ENCODE measurements around the gene KSR1.

KSR1 gene

DNA sequence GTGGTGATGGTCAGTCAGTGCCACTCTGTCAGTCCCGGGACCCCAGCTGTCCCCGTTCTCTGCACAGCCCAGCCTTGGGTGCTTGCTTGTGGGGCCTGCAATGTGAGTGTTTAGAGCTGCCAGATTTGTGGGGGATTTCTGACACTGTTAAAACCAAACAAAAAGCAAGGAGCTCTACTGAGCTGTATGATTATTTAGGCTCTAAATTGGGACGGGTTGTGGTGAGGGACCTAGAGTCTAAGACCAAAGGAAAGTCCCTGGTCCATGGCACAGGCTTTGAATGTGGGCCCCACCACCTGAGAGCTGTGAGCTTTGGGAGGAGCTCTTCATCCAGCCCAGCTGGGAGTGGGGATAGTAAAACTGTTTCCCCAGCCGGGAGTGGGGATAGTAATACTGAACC lies 63.3 kb downstream of the KSR1 start:
- DNase-seq = no peak

DNA sequence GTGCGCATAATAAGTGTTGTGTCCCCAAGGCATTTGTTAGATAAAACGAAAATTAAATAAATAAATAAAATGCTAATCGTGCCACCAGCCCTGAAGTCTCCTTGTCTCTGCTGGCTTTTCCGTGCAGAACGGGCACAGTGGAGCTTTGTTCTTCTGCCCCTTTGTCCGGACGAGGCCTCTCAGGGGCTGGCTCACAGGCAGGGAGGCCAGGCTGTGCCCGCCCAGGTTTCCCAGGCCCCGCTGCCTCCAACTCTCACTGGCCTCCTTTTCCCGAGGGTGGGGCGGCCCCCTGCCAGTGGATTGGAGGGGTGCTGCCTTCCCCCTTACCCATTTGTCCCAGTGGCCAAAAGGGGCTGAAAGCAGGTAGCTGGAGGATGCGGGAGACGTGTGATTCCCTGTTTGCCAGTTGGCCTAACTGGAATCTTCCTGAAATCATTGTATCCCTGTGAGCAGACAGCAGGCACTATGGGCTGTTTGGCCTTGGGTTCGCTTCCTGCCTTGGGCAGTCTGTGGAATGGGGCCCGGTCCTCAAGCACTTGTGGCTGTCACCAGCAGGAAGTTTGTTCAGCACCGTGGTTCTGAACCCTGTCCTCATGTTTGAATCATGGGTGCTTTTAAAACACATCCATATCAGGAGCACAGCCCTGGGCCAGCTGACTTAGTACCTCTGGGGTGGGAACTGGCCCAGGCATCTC lies 64.4 kb downstream of the KSR1 start:
- DNase-seq = no peak

DNA sequence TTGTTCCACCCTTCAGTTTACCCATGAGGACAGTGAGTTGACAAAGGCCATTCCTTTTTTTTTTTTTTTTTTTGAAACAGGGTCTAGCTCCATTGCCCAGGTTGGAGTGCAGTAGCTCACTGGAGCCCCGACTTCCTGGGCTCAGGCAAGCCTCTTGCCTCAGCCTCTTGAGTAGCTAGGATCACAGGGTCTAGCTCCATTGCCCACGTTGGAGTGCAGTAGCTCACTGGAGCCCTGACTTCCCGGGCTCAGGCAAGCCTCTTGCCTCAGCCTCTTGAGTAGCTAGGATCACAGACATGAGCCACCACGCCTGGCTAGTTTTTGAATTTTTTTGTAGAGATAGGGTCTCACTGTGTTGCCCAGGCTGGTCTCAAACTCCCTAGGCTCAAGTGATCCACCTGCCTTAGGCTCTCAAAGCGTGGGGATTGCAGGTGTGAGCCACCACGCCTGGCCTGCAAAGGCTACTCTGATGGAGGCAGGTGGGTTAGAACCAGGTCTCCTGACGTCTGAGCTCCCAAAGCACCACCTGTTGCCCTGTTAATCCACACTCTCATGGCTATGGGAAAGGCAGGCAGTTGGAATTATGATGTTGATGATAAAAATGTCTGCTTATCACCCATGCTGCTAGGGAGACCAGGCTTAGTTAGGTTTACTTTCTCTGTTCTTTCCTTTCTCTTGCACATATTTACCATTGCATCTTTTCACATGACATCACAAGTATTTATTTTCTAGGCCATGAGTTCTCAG lies 65.2 kb downstream of the KSR1 start:
- DNase-seq = no peak

DNA sequence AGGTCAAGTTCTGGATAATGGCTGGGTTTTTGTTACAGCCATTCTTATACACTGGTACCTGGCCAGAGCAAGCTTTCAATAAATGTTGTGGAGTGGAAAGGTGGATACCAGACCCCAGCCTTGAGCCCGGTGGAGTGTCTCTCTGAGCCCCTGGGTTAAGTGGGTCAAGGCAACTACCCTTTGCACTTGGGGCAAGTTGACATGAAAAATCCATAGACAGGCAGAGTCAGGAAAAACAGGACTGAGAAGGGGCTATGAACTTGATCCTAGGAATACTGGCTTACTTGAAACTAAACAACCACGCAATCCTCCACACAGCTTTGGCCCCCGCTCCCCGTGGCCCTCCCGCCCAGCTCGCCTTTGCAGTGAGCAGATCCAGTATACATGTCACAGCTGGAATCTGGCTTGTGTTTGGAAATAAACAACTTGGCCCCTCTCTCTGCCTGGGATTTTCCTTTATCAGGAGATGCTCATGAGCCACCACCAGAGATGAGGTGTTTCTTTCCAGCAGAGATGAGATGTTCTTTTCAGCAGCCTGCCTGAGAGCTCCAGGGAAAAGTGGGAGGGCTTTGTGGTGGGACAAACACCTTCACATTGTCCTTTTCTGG lies 65.9 kb downstream of the KSR1 start:
- DNase-seq = no peak

DNA sequence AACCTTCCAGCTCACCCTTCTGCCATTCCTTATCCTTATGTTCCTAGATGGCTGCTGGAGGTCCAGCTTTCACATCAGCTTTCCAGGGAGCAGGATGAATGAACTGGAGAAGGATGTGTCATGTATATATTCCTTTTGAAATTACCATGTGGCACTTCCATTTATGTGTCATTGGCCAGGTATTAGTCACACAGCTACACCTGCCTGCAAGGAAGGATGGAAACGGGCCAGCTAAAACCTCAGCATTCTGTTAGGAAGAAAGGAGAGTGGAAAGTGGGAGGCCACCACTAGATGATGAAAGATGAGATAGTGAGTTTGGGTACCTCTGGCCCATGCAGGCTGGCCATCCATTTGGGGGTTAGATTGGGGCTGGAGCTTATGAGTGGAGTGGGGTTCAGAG lies 67.5 kb downstream of the KSR1 start:
- no peak for DNase-seq

DNA sequence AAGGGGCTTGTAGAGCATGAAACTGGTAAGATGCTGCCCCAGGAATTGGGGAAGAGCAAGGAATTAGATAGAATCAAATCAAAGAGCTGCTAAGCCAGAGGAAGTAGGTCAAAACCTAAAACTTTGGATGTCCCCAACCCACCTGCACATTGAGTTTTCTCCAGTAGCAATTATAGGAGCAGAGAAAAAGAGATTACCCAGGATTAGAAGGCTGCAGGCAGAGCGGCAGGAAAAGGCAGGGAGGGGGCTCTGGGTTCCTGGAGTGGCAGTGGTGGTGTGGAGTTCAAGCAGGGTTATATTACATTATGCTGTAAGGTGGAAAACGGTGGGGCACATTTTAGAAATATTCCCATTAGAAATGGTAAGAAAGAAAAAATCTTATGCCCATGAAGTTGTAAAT lies 68.3 kb downstream of the KSR1 start:
- DNase-seq = no peak

DNA sequence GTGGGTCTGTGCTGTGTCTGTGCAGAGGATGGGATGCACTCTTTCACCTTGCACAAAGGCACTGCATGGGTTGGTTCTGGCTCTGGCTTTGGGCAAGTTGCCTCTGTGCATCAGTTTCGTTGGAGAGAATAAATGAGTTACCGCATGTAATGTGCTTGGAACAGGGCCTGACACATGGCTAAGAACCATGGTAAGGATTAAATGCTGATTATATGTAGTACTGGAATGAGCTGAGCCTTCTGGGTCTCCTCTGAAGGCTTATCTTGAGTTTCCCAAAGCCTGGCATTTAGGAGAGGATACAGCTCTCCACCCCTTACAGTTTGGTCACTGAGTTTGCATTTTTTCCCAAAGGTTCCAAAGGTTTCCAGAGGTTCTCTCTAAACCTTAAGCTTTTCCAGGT lies 69.1 kb downstream of the KSR1 start:
- no peak for DNase-seq

DNA sequence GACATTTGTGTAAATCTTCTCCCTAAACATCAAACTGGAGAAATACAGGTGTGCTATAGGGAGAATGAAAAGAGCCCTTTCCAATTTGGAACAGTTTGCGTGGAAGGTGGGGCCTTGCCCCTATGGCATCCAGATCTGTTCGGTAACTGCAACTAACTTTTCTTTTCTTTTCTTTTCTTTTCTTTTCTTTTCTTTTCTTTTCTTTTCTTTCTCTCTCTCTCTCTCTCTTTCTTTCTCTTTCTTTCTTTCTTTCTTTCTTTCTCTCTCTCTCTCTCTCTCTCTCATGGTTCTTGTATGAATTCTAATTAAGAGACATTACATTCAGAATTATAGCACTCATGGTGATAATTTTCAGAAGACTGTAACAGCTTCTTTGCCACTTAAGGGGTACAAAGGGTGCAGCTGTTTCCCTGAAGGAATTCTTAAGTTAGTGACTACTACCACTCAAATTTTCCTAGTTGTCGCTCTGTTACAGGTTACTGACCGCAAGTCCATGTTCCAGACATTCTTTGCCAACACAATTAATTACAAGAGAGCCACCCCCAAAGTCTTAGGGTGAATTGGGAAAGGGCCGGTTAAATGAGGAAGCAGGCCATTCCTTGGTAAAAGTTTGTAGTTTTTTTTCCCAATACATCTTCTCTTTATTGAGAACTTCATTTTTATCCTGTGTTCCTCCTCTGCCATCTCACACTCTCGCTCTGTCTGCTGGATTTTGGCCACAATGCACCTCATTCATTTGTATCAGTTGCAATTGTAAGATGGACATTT lies 69.8 kb downstream of the KSR1 start:
- DNase-seq = peak in 3 of 4 experiments; percentile 27 to 50 (median 40)

DNA sequence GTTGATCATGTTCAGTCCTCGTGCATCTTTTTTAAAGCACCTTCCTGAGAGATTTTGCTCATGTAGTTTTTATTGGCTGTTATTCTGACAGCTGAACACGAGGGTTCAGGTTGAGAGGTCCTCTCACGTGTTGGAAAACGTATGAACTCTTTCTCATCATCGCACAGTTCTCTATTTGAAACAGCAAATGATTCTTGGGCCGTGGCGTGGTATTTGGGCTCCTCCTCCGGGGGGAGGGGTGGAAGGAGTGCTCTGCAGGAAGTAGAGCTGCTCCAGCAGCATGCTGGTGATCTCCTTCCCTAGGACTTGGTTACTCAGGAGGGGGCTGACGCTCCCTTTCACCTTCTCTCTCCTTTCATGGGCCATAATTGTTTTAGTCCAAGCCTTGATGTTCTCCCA lies 70.4 kb downstream of the KSR1 start:
- DNase-seq = peak; percentile 73 to 83 (median 77)

DNA sequence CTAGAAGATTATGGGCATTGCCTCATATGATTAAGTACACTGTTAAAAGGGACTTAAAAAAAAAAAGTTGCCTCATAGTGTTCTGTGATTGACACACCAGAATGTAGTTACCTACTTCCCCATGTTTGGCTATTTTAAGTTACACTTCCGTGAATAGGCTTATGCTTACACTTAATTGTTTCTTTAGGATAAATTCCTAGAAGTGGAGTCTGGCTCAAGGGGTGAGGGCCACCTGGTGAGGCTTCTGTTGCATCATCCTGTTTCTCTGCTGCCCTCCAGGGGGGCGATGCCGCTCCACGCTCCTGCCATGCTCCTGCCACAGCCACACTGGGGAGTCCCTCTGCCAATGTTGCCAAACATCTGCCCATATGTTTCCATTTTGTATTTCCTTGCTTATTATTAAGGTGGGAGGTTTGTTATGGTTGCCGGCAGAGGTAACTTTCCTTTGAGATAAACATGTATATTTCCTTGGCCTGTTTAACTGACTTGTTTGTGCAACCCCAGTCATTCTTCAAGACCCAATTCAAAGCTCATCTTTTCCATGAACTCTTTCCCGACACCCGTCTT lies 73.1 kb downstream of the KSR1 start:
- peak; percentile 40 to 85 (median 74) for DNase-seq

DNA sequence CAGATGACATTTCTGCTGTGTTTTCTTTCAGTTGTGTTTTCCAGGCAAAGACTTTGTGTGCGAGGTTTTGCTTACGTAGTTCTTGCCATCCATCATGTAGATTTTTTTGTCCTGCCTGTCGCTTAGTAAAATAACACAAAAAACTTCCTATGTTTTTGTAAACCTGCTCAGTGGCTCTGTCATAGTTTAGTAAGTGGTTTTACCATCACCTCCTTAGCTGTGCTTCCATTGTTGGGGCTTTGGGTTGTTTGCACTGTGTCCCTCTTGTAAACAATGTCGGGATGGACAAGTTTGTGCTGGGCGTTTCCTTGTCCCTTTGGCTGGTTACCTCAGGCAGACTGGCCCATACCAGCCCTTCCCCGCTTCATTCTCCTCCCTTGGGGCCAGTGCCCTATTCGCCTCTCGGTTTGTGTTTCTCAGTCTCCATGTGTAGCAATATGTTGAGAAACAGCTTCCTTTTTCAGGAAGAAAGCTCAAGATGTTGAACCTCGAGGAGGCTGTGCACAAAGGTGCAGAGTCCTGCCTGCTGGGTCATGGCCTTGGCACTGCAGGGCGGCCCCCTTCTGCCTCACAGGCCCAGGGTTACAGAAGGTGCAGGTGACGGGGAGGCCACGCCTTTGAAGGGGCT lies 74.6 kb downstream of the KSR1 start:
- DNase-seq = peak; percentile 70 to 90 (median 88)

DNA sequence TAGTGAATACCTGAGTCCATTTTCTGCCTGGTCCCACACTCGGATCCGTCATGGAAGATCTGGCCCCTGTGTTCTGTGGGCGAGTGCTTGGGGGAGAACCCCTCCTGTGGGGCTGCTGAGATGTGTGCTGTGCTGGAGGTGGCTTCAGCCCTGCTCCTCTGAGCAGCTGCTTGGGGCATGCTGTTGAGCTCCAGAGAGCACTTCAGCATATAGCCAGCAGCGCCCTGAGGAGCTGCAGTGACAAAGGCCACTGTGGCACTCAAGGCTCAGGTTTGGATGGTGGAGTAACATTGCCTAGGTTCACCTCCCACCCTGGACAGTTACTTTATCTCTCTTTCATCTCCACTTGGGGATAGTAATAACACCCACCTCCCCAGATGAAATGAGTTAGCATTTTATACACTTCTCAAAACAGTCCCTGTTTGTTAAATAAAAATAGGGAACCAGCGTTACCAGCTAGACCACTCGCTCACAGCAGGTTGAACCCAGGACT lies 75.3 kb downstream of the KSR1 start:
- peak; percentile 25 to 50 (median 42) for DNase-seq

DNA sequence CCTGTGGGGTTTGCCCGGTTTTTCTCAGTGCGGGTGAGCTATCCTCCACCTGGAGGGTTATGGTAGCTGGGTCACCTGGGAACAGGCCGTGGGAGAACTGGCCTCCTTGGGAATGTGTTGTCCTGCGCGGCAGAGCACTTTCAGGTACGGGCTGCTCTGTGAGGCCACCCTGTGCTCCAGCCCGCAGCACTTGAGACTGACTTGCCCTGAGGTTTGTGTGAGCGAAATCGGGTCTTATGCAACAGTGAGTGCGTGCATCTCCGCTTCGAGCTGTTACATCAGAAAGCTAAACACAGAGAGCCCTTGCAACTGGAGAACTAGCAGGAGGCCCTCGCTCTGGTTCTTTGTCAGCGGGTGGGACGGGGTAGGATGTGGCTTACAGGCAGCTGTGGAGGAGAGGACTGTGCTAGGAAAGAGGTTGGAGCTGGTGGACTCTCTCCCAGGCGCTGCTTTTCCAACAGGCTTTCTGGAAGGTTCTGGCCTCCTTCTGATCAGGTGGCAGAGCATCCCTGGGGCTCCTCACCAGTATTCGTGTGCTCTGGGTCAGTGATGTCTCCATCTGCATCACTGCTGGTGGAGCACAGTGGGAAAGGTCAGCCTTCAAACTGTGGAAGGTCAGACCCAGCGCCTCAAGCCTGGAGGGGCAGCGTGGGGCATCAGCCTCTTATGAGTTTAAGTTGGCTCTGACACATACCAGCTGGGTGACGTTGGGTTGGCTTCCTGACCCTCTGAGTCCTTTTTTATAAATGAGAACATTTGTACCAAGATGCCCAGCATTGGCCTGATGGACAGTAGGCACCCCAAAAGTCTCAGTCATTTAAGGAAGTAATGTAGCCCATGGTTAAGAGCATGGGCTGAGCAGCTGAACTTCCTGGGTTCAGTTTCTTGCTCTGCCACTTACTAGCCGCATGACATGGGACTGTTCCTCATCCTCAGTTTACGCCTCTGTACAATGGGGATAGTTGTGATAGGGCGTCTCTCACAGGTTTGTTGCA lies 76.3 kb downstream of the KSR1 start:
- peak; percentile 86 to 94 (median 92) for DNase-seq

DNA sequence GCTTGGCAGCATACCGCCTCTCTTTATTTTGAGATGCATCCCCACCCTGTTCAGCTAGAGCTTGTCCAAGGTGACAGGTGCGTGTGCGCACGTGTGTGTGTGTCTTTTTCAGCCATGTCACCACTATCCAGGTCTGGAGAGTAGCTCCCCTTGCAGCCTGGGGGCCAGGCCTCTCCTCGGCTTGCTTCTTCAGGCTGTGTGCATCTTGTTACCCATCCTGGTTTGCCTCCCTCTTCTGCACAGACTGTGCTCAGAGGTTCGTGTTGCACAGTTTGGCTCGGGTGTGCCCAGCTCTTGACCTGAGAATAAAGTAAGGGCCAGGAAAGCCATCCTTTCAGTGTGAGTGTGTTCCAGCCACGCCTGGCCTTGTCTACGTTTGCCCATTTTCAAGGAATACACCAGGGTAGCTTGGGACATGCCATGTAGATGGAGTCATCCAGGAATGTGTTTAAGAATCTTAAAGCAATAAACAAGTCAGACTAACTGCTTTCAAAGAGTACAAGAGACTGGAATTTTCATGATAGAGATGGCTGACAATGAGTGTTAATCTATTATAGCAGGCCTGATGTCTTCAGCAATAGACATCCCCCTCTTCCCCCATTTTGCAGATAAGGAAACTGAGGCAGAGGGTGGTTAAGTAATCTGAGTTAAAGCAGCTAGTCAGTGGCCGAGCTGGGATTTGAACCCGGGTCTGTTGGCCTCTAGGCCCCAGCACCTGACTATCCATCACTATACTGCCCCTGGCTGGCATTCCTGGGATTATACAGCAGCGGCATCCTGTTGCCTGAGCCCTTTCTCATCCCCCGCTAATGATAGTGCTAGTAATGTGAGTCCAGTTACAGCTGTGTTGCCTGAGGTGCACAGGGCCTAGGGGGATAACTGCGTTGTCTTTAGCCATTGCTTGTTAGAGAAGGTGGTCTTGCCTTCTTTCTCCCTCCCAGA lies 77.9 kb downstream of the KSR1 start:
- no peak for DNase-seq

DNA sequence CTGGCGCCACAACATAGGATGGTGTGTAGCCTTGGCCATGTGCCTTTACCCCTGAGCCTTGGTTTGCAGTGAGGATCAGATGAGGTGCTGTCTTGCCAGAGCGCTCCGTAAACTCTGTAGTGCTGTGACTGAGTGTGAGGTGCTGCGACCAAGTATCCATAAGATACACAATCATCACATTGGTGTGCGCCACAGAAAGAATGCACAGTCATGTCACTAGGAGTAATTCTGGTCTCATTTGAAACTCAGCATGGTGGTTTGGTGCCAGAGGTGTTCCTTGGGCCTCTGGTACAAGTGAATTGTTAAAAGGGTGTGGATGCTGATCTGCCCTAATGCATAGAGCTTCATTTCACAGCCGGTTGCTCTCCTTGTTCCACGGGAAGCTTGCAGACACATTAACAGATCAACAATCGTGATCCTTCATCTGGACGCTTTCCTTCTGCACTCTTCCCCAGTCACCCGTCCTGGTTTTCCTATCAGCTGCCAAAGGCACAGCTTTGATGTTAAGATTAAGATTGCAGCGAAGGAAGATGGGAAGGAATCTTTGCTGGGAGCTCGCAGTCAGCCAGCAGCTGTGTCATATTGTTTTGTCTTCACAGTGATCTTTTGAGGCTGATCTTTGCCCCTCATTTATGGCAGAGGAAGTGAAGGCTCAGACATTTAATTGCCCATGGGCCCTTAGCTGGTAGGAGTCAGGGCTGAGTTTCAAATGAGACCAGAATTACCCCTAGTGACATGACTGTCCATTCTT lies 79.1 kb downstream of the KSR1 start:
- DNase-seq = no peak

DNA sequence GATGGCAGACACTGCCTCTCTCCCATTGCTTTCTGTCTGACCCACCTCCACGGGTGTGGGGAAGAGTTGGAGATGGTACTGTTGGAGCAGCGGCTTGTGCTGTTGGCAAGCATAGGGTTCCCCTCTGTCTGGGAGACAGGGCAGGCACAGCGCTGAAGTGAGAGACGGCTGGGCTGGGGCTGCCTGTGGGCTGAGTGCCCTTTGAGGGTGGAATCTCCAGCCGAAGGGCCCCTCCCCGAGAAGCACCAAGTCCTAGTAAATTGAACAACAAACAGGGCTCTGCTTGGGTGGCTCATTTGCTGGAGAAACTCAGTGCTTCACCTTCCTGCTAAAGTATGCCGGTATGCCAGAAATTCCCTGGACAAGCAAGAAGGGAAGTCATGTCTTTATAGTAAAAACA lies 79.7 kb downstream of the KSR1 start:
- no peak for DNase-seq

DNA sequence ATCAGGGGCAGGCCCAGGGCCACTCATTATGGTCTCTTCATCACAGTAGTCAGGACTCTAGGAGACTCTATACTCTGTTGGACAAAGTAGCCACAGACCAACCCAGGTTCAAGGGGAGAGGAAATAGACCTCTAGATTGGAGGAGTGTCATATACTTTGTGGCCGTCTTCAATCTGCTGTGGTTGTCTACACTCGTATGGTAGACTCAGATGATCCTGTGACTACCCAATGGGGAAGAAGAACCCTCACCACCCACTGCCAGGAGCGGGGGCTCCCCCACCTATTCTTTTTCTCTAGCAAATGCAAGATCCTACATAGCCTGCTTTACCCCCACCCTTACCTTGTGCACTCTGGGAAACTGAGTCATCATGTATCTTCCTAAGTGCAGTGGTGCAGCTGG lies 80.5 kb downstream of the KSR1 start:
- DNase-seq = no peak

DNA sequence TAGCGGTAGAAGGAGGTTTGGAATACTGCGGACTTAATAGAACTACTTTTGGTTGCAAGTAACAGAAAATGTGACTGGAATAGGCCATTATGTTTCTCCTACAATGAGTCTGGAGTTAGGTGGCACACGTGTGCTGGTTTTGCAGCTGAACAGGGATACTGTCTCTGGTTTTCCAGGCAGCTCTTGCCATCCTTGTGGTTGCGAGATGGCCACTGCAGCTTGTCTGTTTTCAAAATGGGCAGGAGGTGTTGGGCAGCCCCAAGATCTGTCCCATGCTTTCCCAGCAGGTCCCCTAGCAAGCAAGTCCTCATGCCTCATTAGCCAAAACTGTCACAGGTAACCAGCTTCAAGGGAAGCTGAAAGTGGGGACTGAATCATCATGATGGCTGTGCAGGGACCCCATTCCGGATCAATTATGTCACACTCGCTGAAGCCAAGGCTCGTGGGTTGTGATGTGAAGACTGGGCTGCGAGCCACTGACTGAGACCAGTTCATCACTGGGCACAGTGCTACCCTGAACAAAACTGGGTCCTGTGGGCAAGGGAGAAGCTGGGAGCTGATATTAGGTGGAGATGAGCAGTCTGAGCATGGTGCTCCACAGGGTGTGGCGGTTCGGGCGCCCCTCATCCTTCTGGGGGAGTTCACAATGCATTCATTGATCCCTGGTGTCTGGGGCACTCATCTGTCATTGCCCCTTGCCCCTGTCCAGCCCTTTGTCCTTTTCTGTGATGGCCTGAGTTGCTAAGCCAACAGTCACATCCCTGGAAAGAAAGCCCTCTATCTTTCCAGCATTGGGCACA lies 82.1 kb downstream of the KSR1 start:
- no peak for DNase-seq
